Endodermal cell (in vitro differentiated cells): Measurements from ENCODE around the gene ATAD5. TPM values are rescaled to one million over a fixed set of nuclear protein-coding genes. Genes with fewer than 3 reads are reported as not detected.
A peak's percentile ranks its signal among the peaks of the same experiment; 100 is the strongest.

Experiments
- DNase-seq: peaks from one replicate; pipeline ENCODE4 v3.0.0-alpha.2; 2017
- H3K27ac ChIP-seq: 2 replicates; pipeline ENCODE4 v1.5.1; 2013; ENCODE audit warnings: mild to moderate bottlenecking, low read depth, low read length, moderate library complexity
- H3K27me3 ChIP-seq: 2 replicates; pipeline ENCODE4 v1.6.1; 2013; ENCODE audit warnings: mild to moderate bottlenecking, low read length, moderate library complexity; ENCODE audit not compliant: insufficient read depth, control insufficient read depth, poor library complexity, severe bottlenecking
- H3K36me3 ChIP-seq: 2 replicates; pipeline ENCODE4 v1.7.0; 2013; ENCODE audit warnings: mild to moderate bottlenecking, low read length, moderate library complexity; ENCODE audit not compliant: control insufficient read depth, insufficient read depth
- H3K4me1 ChIP-seq: one replicate; pipeline ENCODE4 v1.7.0; 2013; ENCODE audit warnings: low read length; ENCODE audit not compliant: control insufficient read depth, insufficient read depth
- H3K4me3 ChIP-seq: 2 replicates; pipeline ENCODE4 v1.5.1; 2013; ENCODE audit warnings: mild to moderate bottlenecking, low read length, moderate library complexity
- H3K9ac ChIP-seq: 2 replicates; pipeline ENCODE4 v1.6.1; 2013; ENCODE audit warnings: mild to moderate bottlenecking, low read length, moderate library complexity; ENCODE audit not compliant: poor library complexity, severe bottlenecking; ENCODE audit errors: extremely low read depth
- H3K9me3 ChIP-seq: 2 replicates; pipeline ENCODE4 v1.6.1; 2013; ENCODE audit warnings: mild to moderate bottlenecking, low read length, moderate library complexity; ENCODE audit not compliant: control insufficient read depth
- H3K27ac Mint-ChIP-seq: 2 replicates; pipeline ENCODE4 v1.8.0; 2020; ENCODE audit warnings: mixed read lengths
- H3K27me3 Mint-ChIP-seq: 2 replicates; pipeline ENCODE4 v1.8.0; 2021; ENCODE audit warnings: mild to moderate bottlenecking, mixed read lengths; ENCODE audit not compliant: insufficient read depth
- H3K36me3 Mint-ChIP-seq: 2 replicates; pipeline ENCODE4 v1.8.0; 2020; ENCODE audit warnings: low read depth, mixed read lengths
- H3K4me1 Mint-ChIP-seq: 2 replicates; pipeline ENCODE4 v1.8.0; 2020; ENCODE audit warnings: mixed read lengths
- H3K4me3 Mint-ChIP-seq: 2 replicates; pipeline ENCODE4 v1.8.0; 2020; ENCODE audit warnings: mild to moderate bottlenecking, moderate library complexity, mixed read lengths
- H3K9me3 Mint-ChIP-seq: 2 replicates; pipeline ENCODE4 v1.8.0; 2020; ENCODE audit warnings: mild to moderate bottlenecking, mixed read lengths
- WGBS, 2 experiments: methylation state at CpG; one replicate each; pipeline versions ENCODE4 v1.1.5 to v1.1.7; 2013; ENCODE audit warnings: missing lambda C conversion rate in 2 of 2, mixed read lengths in 1 of 2; ENCODE audit not compliant: insufficient coverage in 1 of 2, insufficient read length in 1 of 2; 5-methylcytosine and 5-hydroxymethylcytosine counted together
- total RNA-seq, 2 donors: library from RNA; stranded (reverse); fragmentation: NEBNext Ultra II Directional in 1 of 2; extraction: Animal tissue kit (Norgen Biotek cat#: 25700) in 1 of 2; gene quantifications; 2 replicates in 1 of 2; 3 replicates in 1 of 2; pipeline ENCODE4 v1.2.1, GENCODE V29; 2021
- TF ChIP-seq, protein P1 (sequence below): fragments of 200-600 bp; sonication (generic); conservative IDR thresholded peaks from 2 replicates; pipeline ENCODE4 v1.5.0; 2021; ENCODE audit warnings: antibody characterized with exemption, mild to moderate bottlenecking

Gene ATAD5
- total RNA-seq, 2 donors from 2014 or later: 20.3 to 29.7 TPM

DNA sequence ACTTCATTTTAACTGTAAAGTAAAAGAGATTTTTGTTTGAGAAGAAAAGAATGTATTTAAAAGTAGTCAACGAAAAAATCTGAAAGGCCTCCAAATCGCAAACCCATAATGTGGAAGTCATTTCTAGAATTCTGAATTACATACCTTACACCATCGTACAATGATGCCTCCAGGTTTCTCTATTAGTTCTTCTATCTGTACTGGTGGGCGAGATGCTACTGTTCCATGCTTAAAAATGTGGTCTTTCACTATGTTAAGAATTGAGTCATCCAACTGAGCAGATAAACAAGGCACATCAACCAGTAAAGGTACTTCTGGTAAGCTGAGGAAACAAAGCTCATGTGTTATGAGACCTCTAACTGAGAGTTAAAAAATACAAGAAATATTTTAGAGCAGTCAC, 35.8 kb upstream of the ATAD5 start:
- peaks cover 76% of the 10 kb centered on the region for H3K36me3 ChIP-seq
- H3K4me1 Mint-ChIP-seq: no peaks in the 10 kb centered on the region
- whole genome bisulfite sequencing, 2 experiments: 93 to 100% methylated on average over 4 of the region's 4 CpGs
- DNase-seq: no peak
- H3K4me1 ChIP-seq: no peaks in the 10 kb centered on the region
- H3K27ac ChIP-seq: no peak overlapping the region
- TF ChIP-seq, protein P1, sequence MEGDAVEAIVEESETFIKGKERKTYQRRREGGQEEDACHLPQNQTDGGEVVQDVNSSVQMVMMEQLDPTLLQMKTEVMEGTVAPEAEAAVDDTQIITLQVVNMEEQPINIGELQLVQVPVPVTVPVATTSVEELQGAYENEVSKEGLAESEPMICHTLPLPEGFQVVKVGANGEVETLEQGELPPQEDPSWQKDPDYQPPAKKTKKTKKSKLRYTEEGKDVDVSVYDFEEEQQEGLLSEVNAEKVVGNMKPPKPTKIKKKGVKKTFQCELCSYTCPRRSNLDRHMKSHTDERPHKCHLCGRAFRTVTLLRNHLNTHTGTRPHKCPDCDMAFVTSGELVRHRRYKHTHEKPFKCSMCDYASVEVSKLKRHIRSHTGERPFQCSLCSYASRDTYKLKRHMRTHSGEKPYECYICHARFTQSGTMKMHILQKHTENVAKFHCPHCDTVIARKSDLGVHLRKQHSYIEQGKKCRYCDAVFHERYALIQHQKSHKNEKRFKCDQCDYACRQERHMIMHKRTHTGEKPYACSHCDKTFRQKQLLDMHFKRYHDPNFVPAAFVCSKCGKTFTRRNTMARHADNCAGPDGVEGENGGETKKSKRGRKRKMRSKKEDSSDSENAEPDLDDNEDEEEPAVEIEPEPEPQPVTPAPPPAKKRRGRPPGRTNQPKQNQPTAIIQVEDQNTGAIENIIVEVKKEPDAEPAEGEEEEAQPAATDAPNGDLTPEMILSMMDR: no peak
- no peak overlapping the region for H3K4me3 Mint-ChIP-seq
- H3K36me3 Mint-ChIP-seq: peaks cover 66% of the 10 kb centered on the region
- H3K27me3 ChIP-seq: no peaks in the 10 kb centered on the region
- H3K4me3 ChIP-seq: no peak overlapping the region
- no peaks in the 10 kb centered on the region for H3K9me3 Mint-ChIP-seq
- H3K9me3 ChIP-seq: no peaks in the 10 kb centered on the region
- H3K9ac ChIP-seq: no peak overlapping the region
- no peaks in the 10 kb centered on the region for H3K27me3 Mint-ChIP-seq
- H3K27ac Mint-ChIP-seq: no peak overlapping the region

DNA sequence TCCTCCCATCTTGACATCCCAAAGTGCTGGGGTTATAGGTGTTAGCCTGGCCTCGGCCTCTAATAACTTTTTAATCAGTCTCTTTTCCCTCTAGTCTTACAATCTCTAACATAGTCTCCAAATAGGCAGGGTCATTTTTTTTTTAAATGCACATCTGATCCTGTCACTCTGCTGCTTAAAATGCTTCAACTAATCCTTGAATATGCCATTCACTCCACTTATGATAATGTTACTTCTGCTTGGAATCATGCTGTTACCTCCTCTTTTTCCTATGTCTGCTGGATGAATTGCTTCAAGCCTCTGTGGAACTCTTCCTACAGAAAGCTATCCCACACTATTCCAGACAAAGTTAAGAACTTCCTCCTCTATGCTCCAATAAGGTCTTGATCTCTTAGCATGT, 30.1 kb upstream of the ATAD5 start:
- Mint-ChIP-seq H3K4me3 (no peak overlapping the region), H3K27ac (no peak overlapping the region), H3K36me3 (peaks cover 57% of the 10 kb centered on the region), H3K27me3 (no peaks in the 10 kb centered on the region), H3K4me1 (no peaks in the 10 kb centered on the region), H3K9me3 (no peaks in the 10 kb centered on the region)
- Histone ChIP-seq H3K9ac (no peak overlapping the region), H3K27me3 (no peaks in the 10 kb centered on the region), H3K4me1 (no peaks in the 10 kb centered on the region), H3K36me3 (peaks cover 70% of the 10 kb centered on the region), H3K9me3 (peaks cover 10% of the 10 kb centered on the region), H3K4me3 (no peak overlapping the region), H3K27ac (no peak overlapping the region)
- no peak for DNase-seq
- TF ChIP-seq, protein P1: no peak
- WGBS, 2 experiments: 91 to 96% methylated on average over 1 of the region's 1 CpG

DNA sequence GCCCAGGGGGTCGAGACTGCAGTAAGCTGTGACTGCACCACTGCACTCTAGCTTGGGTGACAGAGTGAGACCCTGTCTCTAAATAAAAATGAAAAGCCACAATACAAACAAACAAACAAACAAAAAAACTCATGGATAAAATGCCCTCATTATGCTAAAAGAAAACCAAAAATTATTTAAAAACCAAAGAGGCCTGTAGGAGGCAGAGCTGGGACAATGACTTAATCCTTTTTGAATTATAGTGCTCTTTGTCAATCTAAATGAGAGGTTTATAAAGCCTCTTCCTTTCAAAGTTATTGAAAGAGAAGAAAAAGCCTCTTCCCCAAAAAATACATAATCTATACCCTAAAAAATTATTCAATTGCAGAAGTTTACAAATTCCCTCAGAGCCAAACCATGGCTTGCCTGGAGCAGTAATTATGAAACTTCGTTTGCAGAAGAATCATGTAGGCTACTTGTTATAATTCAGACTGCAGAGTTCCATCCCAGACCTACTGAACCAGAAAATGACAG, 25.8 kb upstream of the ATAD5 start:
- no peaks in the 10 kb centered on the region for H3K4me1 ChIP-seq
- peaks cover 10% of the 10 kb centered on the region for H3K9me3 ChIP-seq
- no peak for DNase-seq
- no peak overlapping the region for H3K27ac ChIP-seq
- Mint-ChIP-seq H3K27ac (no peak overlapping the region), H3K4me1 (no peaks in the 10 kb centered on the region), H3K36me3 (peaks cover 50% of the 10 kb centered on the region), H3K9me3 (no peaks in the 10 kb centered on the region), H3K27me3 (no peaks in the 10 kb centered on the region), H3K4me3 (no peak overlapping the region)
- H3K27me3 ChIP-seq: no peaks in the 10 kb centered on the region
- TF ChIP-seq, protein P1: peak; percentile 57
- peaks cover 54% of the 10 kb centered on the region for H3K36me3 ChIP-seq
- H3K9ac ChIP-seq: no peak overlapping the region
- WGBS, 2 experiments: 98% methylated on average over 2 of the region's 2 CpGs; no CpG with 5 or more reads in 1 of the 2 experiments
- H3K4me3 ChIP-seq: no peak overlapping the region
